Smooth muscle cell of the brain vasculature (primary cell): ENCODE results near the gene COL2A1.

Experiments used
- DNase-seq: peaks from one replicate; pipeline ENCODE4 v3.0.0-alpha.2; 2012; ENCODE audit warnings: low read depth, low spot score

Gene COL2A1

DNA sequence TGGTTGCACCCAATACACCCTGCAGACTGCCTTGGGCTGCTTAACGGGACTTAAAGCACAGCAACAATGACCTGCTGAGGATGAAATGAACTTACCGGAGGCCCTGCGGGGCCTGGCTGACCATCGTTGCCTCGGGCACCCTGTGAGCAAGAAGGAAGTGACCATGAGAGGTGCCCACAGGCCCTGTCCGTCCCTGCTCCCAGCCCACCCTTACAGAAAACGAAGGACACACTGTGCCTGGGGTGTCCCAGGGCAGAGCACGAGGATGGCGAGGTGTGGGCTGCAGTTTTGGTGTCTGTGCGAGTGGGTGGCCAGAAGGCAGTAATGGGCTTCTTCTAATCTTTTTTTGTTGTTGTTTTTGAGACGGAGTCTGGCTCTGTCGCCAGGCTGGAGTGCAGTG lies 14.6 kb downstream of the COL2A1 start:
- no peak for DNase-seq

DNA sequence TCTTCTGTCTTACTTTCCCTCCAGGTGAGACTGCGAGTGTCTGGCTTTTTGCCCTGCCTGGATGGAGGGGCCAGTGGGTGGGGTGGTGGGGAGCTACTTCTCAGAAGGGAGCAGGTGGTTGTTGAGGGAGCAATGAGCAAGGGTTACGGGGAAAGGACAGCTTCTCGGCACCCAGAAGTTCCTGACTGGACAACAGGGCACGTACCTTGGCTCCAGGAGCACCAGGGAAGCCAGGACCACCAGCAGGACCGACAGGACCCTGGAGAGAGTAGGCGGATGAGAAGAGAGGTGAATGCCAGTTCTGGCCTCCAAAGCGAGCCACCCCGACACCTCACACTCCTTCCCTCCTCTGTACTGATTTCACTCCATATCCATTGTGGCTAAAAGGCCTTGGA lies 15.3 kb downstream of the COL2A1 start:
- DNase-seq, result no peak

DNA sequence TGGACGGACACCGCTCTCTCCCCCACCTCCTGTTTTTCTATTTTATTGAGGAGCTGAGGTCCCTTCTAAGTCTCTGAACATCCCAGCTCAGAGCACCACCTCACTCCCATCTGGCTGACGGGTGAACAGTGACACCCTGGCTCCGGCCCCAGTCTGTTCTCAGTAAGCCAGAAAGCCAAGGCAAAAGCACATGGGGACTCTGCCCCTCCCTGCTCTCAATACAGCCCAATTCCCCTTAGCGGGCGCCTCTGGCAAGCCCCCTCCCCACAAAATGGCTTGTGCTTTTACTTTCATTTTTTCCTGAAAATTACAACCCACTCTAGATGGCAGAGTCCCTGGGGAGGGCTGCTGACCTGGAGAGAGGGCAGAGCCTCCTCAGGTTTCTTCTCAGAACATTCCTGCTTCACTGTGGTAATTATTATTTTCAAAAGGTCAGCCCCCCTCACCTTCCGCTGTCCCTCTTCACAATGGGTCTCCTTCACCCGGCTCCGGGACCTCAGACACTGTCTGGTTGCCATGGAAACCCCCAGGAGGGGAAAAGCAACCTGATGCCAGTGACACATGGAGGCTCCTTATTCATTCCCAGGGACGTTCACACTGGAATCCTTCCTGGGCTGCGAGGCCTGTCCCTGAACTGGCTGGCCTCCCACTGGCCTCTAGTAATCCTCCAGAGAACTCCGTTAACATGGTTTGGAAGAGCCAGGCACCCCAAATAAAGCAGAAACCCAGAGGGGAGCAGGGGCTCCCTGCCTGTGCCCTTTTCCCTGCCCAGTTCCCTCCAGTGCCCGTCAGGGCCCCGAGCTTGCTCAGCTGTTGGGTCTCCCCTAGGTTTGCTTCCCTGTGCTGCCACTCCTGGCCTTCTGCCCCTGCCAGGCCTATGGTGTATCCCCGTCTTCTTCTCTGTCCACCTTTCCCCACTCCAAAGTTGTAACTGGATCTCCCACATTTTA lies 15.9 kb downstream of the COL2A1 start:
- no peak for DNase-seq

DNA sequence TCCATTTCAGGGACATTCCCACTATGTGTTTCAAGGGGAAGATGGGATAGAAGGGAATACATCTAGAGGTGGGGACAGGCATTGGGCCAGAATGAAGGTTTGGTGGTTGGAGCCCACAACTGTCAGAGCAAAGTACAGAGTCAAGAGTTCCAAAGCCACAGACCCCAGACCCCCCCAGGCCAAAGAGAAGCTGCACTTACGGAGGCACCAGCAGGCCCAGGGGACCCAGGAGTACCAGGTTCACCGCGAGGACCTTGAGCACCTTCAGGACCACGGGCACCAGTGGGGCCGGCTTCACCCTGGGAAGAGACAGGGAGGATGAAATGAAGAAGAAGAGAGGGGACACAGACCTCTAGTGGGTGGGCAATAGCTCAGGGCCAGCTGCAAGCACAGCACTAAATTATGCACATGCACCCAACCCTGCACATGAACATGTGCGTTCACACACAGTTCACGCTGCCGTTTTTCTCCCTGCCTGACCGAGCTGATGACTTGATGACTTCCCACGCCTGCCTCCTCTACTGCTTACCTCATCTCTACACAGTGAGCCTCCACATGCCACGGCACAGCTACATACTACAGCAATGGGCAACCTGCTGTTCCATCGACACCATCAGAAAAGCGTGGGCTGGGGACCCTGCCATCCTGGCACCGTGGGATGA lies 16.7 kb downstream of the COL2A1 start:
- no peak for DNase-seq

DNA sequence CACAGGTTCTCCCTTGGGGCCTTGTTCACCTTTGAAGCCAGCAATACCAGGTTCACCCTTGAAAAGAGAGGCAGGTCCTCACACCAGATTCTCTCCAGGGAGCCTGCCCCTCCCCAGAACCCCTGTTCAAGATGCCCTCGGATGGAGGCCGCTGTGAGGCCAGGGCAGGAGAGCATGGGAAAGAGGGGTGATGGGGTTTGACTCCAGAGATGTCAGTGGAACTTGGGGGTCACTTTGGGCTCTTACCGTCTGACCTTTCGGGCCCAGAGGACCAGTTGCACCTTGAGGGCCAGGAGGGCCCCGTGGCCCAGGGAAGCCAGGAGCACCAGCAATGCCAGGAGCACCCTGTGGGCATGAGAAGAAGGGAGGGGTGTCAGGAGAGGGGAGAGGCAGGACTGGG lies 17.4 kb downstream of the COL2A1 start:
- DNase-seq, result no peak

DNA sequence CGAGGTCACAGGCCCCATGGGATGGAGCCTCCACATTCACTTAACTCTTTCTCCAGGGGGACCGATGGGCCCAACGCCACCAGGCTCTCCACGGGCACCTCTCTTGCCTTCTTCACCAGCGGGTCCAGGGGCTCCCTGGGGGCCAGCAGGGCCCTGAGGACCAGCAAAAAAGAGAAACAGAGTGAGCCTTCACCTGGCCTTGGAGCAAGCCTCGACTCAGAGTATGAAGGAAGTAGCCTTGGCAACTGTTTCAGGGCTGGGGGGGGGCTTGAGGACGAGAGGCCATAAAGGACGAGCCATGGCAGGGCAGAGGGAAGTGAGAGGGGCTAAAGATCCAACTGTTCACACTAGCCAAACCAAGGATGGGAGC lies 18.0 kb downstream of the COL2A1 start:
- DNase-seq, result no peak

DNA sequence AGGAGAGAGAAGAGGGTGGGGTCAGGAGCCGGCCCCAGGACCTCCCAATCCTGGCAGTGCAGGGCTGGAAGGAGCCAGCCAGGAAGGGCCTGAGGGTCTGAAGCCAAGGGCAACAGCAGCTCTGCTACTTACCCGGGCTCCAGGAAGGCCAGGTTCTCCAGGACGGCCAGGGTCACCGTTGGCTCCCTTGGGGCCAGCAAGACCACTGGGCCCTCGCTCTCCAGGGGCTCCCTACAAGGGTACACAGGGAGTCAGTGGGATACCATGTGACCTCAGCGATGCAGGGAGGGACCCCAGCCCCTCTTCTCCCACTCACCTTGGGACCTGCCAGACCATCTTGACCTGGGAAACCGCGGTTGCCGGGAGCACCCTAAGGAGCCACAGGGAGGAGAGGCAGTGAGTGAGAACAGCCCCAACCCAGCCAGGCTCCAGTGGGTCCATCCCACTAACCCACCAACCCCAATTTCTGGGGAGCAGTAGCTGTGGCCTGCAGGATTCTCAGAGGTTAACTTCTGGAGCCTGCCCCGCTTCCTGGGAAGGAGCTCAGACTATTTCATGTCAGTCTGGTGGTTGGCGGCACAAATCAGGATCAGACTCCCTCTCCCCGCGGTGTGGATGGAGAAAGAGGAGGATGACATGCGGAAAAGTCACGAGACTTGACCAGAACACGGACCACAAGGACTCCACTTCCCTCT lies 18.5 kb downstream of the COL2A1 start:
- no peak for DNase-seq

DNA sequence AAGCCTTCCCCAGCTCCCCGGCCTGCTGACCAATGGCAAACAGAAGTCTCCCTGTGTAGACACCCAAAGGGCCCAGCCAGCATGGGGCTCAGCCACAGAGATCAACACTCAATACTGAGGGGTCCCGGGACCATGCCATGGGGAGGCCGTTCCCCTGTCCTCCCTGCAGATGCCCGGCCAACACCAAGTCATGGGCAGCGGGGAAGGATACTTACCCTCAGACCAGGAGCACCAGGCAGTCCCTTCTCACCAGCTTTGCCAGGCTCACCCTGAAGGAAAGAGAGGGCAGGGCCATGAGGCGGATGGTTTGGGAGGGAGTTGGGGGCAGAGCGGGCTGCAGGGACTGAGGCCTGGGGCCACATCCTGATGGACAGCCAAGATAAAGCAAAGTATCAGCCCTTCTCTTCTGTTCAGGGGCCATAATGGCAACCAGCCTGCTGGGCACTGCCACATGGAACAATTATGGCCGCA lies 19.9 kb downstream of the COL2A1 start:
- DNase-seq, result no peak

DNA sequence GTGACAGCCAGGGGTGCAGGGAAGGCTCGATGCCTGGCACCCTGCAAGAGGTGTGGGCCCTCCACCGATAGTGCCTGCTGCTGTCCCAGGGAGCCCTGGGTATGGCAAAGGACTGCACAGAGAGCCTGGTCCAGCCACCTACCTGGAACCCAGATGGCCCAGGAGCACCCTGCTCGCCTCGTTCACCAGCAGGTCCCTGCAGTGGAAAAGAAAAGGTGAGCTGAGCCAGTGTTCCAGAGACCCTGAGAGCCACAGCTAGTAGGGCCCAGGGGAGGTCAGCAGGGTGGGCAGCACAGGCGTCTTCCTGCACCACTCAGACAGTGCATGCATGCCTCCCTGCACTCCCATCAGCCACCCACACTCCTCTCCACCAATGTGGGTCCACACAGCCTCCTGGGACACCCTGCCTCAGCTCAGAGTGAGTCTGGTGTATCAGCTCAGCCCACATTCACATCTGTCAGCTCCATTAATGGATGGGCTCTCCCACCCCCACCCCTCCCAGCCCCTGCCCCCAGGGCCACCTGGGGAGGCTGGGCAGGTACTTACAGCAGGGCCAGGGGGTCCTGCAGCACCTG lies 20.6 kb downstream of the COL2A1 start:
- DNase-seq, result no peak

DNA sequence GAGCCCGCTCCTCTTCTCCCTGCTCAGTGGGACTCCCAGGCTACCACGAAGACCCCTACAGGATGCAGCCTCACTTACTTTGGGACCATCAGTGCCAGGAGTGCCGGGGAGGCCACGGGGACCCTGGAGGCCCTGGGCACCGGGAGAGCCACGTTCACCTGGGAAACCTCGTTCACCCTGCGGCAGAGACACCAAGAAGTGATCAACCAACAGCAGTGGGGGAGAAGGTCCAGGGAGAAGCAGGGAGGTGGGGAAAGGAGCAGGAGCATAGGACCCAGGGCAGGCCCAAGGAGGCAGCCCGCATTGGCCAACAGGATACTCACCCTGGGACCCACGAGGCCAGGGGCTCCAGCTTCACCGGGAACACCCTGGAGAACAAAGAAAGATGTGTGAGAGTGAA lies 21.5 kb downstream of the COL2A1 start:
- DNase-seq, result no peak

DNA sequence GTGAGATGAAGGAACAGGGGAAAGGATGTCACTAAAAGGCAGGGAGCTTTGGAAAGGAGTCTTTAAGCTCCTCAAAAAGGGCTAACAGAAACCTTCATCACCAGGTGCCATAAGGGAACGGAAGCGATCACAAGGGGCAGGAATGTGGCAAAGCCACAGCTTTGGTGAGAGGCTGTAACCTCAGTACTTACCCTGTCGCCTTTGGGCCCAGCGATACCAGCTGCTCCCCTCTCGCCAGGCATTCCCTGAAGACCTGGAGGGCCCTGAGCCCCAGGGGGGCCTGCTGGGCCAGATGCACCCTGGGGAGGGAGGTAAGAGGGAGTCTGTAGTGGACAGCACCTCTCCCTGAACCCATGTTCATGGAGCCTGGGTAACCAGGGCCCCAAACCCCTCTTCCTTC lies 22.0 kb downstream of the COL2A1 start:
- DNase-seq, result no peak

DNA sequence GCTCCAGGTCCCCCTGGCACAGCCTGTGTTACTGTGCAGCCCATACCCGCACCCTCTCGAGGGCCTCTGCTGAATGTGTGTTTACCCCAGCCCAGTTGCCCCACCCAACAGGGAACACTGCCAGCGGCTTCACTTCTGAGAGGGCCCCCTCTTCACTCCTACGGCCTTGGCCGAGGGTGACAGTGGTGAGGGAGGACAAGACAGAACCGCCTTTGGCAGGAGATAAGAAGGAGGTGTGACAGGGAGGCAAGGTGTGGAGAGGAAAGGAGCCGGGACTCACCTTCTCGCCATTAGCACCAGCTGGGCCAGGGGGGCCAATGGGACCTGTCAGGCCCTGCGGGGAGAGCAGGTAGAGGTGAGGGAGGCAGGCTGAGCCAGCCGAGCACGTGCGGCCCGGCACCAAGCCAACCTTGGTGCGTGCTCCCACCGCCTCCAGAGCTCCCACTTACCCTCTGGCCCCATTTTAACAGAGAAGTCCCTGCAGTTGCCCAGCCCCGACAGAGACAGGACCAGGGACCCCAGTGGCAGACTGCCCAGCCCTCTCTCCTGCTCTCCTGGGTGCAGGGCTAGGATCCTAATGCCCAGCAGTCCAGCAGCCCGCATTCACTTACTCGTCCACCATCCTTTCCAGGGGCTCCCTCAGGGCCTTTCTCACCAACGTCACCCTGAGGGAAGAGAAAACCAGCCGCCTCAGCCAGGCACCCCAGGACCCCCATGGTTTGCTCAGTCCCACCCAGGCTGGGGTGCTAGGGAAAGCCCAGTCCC lies 22.6 kb downstream of the COL2A1 start:
- DNase-seq, result no peak

DNA sequence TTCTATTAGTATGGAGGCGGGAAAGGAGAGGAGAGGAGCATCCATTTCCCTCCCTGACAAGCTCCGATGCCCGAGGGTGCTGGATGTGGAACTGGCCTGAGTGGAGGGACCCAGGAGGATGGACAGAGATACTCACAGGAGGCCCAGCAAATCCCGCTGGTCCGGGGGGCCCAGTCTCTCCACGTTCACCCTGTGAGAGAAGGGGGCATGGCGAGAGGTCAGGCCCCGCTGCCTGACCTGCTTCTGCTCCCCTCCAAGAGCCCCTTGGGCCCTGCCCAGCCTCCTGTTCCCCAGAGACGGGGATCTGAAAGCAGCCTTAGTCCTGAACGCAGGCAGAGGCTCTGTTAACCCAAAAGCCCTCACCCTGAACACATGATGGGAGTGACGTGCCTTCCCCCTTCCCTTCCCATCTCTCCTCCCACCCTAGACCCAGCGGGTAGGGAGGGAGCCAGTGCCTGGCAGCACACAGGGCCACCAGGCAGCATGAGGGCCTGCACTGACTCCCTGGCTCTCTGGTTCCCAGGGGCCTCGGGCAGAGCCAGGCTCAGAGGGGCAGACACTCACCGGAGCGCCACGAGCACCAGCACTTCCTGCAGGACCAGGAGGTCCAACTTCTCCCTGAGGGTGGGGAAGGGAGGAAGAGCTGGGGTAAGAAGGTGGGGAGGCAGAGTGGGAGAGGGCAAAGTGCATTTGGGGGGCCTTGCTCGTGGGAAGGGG lies 23.3 kb downstream of the COL2A1 start:
- no peak for DNase-seq

DNA sequence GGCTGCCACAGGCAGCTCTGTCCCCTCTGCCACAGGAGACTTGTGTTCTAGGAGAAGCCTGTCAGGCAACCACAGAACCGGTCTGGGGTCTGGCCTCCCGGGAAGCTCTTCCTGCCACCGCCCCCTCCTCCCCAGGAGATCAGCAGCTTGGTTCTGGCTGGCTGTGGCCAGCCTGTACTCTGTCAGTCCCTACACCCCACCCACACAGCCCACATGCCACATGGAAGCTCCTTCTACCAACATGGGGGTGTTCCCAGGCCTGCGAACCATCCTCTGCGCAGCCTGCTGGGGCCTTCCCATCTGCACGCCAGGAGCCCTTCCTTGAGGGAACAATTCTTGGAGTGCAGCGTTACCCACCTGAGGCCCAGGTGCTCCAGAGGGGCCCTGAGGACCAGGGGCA lies 24.1 kb downstream of the COL2A1 start:
- no peak for DNase-seq

DNA sequence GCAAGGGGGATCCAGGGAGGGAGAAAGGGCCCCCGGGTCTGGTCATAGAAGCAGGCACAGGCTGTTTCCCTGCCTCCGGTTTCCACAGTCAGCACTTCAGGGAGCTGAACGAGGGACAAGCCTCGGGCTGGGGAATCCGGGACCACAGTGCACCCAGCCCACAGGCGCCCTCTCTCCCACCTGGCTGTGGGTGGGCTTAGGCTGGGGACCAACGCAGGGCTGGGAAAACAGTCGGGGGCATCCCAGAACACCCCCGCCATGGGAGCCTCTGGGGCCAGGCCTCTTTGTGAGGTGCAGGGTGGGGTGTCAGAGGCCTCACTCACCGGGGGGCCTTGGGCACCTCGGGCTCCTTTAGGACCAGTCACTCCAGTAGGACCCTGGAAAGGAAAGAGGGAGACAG lies 24.6 kb downstream of the COL2A1 start:
- no peak for DNase-seq

DNA sequence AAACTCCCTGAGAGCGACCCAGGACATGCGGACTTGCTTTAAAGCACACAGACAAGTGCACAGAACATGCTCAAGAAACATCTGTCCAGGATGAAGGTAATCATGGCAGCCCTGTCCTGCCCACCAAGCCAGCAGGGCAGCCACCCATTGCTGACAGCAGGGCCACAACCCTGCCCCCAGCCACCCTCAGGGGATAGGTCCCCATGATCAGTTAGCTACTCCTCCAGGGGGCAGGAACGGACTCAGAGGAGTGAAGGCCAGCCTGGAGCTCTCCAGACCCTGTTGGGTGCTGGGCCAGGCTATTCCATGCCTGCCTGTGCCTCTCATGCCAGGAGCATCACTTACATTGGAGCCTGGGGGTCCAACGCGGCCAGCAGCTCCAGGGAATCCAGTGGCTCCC lies 25.1 kb downstream of the COL2A1 start:
- DNase-seq, result no peak

DNA sequence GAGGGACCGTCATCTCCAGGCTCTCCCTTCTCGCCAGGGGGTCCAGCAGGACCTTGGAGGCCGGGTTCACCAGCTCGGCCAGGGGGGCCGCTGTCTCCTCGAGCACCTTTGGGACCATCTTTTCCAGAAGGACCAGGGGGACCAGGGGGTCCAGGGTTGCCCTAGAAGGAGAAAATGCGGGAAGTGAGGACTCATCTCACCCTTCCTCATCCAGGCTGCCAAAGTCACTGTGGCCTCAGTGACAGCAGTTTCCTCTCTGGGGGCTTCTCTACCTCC lies 25.7 kb downstream of the COL2A1 start:
- no peak for DNase-seq

DNA sequence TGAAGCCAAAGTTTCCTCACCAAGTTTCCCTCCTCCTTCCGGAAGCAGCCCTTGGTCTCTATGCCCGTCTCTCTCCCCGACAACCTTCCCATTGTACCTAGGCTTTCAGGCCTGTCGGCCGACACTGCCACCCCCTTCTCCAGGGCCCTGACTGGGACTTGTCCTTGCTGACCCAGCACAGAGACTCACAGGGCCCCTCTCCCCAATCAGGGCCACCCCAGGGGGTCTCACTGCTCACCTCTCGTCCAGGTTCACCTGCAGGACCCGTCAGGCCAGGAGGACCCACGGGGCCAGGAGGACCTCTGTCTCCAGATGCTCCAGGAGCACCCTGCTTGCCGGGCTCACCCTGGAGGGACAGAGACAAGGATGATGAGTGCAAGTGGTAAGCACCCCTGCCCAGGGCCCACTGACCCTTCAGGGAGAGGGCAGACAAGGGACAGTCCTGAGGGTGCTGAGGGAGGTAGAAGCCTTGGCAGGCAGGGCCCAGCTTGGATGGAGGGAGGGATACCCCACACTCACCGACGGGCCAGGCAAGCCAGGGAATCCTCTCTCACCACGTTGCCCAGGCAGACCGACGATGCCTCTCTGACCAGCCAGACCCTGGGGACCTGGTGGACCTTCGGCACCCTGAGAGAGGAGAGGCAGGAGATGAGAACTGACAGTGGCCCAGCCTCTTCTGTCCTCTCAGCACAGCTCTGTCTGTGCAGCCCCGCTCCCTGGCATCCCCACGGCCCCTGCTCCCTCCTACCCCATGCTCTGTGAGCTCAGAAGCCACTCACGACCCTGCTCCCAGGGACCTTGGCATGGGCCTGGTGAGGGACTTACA lies 26.3 kb downstream of the COL2A1 start:
- no peak for DNase-seq

DNA sequence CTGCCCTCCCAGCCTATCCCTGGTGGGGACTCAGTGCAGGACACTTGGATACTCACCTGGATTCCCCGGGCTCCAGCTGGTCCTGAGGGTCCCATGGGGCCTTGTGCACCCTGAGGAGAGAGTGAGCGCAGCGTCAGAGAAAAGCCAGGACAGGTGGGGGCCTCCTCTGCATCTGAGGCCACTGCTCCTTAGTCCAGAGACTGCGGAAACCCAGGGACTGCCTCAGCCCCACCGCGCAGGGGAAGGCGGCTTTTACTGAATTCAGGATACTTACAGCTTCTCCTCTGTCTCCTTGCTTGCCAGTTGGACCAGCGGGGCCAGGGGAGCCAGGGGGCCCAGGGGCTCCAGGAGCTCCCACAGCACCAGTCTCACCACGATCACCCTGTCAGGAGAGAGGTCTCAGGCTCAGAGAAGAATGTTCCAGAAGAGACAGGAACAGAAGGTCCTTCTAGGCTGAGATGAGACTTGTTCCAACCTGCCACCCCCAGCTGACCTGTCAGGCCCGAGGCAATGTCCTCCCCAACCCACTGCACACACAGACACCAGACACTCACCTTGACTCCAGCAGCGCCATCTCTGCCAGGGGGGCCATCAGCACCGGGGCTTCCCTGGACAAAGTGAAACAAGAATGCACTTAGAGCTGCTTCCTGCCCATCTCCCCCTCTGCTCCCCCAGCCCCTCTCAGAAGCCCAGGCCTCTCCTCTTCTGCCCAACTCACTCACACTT lies 27.1 kb downstream of the COL2A1 start:
- no peak for DNase-seq
